CD1c-positive myeloid dendritic cell (primary cell): ENCODE data around the gene XK.

Experiments used
- DNase-seq: peaks from one replicate; pipeline ENCODE4 v3.0.0-alpha.2; 2016; ENCODE audit errors: extremely low spot score

The XK gene

GRCh38 chrX:37679230-37679629 lies 6.4 kb upstream of the XK start:
- DNase-seq, result no peak

GRCh38 chrX:37679888-37680287 lies 5.7 kb upstream of the XK start:
- DNase-seq, result no peak

- no peak for DNase-seq
Observed at GRCh38 chrX:37684426-37684825, 1.2 kb upstream of the XK start.

- no peak for DNase-seq
Observed at GRCh38 chrX:37684973-37685372, 618 bp upstream of the XK start.

- no peak for DNase-seq
Observed at GRCh38 chrX:37686369-37686995, 891 bp downstream of the XK start.

GRCh38 chrX:37686996-37687395 lies 1.4 kb downstream of the XK start:
- no peak for DNase-seq

- DNase-seq, result no peak
Observed at GRCh38 chrX:37690119-37690518, 4.5 kb downstream of the XK start.

- DNase-seq, result no peak
Observed at GRCh38 chrX:37692918-37693317, 7.3 kb downstream of the XK start.

- no peak for DNase-seq
Observed at GRCh38 chrX:37697169-37697760, 11.7 kb downstream of the XK start.

GRCh38 chrX:37701588-37701987 lies 16.0 kb downstream of the XK start:
- no peak for DNase-seq

- DNase-seq, result no peak
Observed at GRCh38 chrX:37711991-37712390, 26.4 kb downstream of the XK start.

GRCh38 chrX:37712458-37712857 lies 26.9 kb downstream of the XK start:
- no peak for DNase-seq

- DNase-seq, result no peak
Observed at GRCh38 chrX:37714479-37714878, 28.9 kb downstream of the XK start.

- DNase-seq, result no peak
Observed at GRCh38 chrX:37716602-37717001, 31.0 kb downstream of the XK start.

- DNase-seq, result no peak
Observed at GRCh38 chrX:37717708-37718107, 32.1 kb downstream of the XK start.

GRCh38 chrX:37722595-37722994 lies 37.0 kb downstream of the XK start:
- DNase-seq, result no peak

GRCh38 chrX:37726346-37726745 lies 40.8 kb downstream of the XK start:
- no peak for DNase-seq

GRCh38 chrX:37745354-37745753 lies 59.8 kb downstream of the XK start:
- peak; percentile 78 for DNase-seq

GRCh38 chrX:37745835-37746217 lies 60.2 kb downstream of the XK start:
- peak; percentile 52 for DNase-seq

GRCh38 chrX:37746218-37746941 lies 60.8 kb downstream of the XK start:
- peak; percentile 81 for DNase-seq

- DNase-seq, result no peak
Observed at GRCh38 chrX:37746951-37747350, 61.4 kb downstream of the XK start.

GRCh38 chrX:37752281-37752680 lies 66.7 kb downstream of the XK start:
- no peak for DNase-seq

- DNase-seq, result peak; percentile 12
Observed at GRCh38 chrX:37752936-37753335, 67.3 kb downstream of the XK start.
